ENCODE measurements around the gene COPZ1. TPM values are rescaled to one million over a fixed set of nuclear protein-coding genes. Genes with fewer than 3 reads are reported as not detected.
"Not testable (repeated sequence)": the region's sequence is repeated elsewhere in the genome, so short reads cannot be mapped to it uniquely, and the experiment has no call there.

The COPZ1 gene
- polyA plus RNA-seq, 1 donor, result 193 TPM

DNA sequence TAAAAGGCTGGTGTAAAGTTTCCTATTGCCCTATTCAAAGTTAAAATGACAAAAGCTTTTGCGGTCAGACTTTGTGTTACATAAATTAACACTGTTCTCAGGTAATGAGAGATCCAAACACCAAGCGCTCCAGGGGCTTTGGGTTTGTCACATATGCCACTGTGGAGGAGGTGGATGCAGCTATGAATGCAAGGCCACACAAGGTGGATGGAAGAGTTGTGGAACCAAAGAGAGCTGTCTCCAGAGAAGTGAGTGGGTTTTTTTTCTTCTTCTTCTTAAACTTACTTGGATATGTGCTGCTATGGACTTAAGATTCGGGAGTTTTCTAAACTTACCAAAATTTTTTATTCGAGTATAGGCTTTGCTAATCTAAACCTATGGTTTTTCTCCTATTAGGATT is 43.2 kb upstream of the COPZ1 start:
- not testable (repeated sequence) for H3K27me3 ChIP-seq (ENCODE audit: control insufficient read depth, insufficient read depth, low read length); DNase-seq; H3K9me3 ChIP-seq (ENCODE audit: control insufficient read depth, low read depth, low read length)
- peak overlapping the region; percentile 88 for H3K27ac ChIP-seq (ENCODE audit: low read length)
- H3K36me3 ChIP-seq (ENCODE audit: control insufficient read depth, insufficient read depth, low read length), result peaks cover 46% of the 10 kb centered on the region
- peaks cover 24% of the 10 kb centered on the region for H3K4me1 ChIP-seq (ENCODE audit: control insufficient read depth, insufficient read depth, low read length)
- whole genome bisulfite sequencing (ENCODE audit: insufficient coverage, low lambda C conversion rate), result 6% methylated on average over 2 of the region's 4 CpGs
- peak overlapping the region; percentile 88 for H3K4me3 ChIP-seq (ENCODE audit: low read length)

DNA sequence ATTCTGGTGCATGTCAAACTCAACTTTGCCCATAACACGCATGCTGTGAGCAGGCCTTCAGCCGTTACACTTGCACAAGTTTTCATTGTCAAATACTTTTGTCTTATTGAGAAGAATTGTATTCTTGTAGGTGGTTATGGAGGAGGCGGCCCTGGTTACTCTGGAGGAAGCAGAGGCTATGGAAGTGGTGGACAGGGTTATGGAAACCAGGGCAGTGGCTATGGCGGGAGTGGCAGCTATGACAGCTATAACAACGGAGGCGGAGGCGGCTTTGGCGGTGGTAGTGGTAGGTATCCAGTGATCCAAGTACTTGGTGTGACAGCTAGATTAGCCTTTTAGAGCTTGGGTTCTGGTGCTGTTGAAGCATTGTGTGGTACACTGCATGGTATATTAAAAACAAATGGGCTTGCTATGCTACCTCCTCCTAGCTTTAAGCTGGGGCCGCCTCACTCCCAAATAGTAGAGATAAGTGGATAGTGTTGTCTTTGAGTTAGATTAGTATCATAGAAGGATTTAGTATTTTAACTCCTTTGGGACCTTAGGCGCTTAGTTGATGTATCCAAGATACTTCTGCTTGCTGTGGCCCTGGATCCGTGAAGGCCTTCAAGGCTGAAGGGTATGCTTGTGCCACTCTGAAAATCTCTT is 41.9 kb upstream of the COPZ1 start:
- Histone ChIP-seq H3K9me3 (ENCODE audit: control insufficient read depth, low read depth, low read length) (no peaks in the 10 kb centered on the region), H3K27ac (ENCODE audit: low read length) (no peak overlapping the region), H3K4me1 (ENCODE audit: control insufficient read depth, insufficient read depth, low read length) (peaks cover 28% of the 10 kb centered on the region), H3K27me3 (ENCODE audit: control insufficient read depth, insufficient read depth, low read length) (no peaks in the 10 kb centered on the region), H3K36me3 (ENCODE audit: control insufficient read depth, insufficient read depth, low read length) (peaks cover 60% of the 10 kb centered on the region), H3K4me3 (ENCODE audit: low read length) (peak overlapping the region; percentile 88)
- no peak for DNase-seq
- WGBS (ENCODE audit: insufficient coverage, low lambda C conversion rate), result 0% methylated on average over 1 of the region's 11 CpGs

DNA sequence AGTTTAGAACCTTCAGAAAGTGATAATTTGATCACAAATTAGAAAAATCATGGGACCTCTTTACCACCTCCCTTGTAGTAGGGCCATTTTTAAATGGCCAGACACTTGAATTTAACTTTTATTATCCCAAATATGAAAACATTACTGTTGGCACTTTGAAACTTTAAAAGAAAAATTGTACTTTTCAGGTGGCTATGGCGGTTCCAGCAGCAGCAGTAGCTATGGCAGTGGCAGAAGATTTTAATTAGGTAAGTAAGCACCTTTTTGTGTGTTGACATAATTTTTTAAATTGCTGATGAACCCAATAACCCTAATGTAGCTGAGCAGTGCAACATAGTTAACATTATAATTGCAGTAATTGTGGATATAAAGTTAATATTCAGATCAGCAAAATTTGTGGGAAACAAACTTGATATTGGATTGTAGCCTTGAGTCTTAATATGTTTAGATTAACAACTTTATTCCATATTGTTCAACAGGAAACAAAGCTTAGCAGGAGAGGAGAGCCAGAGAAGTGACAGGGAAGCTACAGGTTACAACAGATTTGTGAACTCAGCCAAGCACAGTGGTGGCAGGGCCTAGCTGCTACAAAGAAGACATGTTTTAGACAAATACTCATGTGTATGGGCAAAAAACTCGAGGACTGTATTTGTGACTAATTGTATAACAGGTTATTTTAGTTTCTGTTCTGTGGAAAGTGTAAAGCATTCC is 40.7 kb upstream of the COPZ1 start:
- Histone ChIP-seq H3K27ac (ENCODE audit: low read length) (peak overlapping the region; percentile 11), H3K4me3 (ENCODE audit: low read length) (peak overlapping the region; percentile 88), H3K4me1 (ENCODE audit: control insufficient read depth, insufficient read depth, low read length) (peaks cover 31% of the 10 kb centered on the region), H3K36me3 (ENCODE audit: control insufficient read depth, insufficient read depth, low read length) (peaks cover 62% of the 10 kb centered on the region)
- not testable (repeated sequence) for DNase-seq; H3K9me3 ChIP-seq (ENCODE audit: control insufficient read depth, low read depth, low read length); H3K27me3 ChIP-seq (ENCODE audit: control insufficient read depth, insufficient read depth, low read length)
- no CpG with 5 or more reads among the region's 2 CpGs for WGBS (ENCODE audit: insufficient coverage, low lambda C conversion rate)

DNA sequence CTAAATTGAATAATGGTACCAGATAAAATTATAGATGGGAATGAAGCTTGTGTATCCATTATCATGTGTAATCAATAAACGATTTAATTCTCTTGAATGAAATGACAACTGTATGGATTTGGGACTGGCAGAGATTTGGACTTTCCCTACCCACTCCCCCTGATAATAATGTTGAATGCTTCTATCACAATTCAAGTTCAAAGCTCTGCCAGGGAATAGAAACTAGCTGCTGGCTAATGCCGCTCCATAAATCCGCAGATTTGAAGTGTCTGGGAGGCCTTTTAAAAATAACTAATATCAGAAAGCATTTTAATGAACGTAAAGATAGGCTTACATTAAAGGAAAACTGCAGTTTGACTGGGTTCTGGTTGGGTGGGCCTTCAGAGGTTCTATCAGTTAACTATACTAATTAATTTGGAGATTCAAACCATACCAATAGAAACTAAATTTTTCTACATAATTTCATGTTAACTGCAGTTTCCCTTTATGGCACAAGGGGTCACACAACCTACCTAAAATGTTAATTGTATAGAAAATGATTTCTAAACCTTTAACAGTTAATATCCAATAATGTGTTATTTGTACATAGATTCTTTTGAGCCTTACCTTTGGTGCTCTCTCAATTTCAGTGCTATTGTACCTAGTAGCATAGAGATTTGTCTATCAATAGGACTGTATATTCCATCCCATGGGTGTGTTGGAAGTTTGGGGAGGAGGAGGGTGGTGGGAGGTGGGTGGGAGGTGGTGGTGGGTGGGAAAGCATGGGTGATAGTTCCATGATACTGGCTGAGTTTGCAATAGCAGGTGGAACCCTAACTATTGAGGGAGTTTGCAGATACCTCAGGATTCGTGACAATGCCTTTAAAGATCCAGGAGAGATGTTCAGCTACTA is 39.5 kb upstream of the COPZ1 start:
- no peaks in the 10 kb centered on the region for H3K9me3 ChIP-seq (ENCODE audit: control insufficient read depth, low read depth, low read length)
- peaks cover 62% of the 10 kb centered on the region for H3K36me3 ChIP-seq (ENCODE audit: control insufficient read depth, insufficient read depth, low read length)
- no peaks in the 10 kb centered on the region for H3K27me3 ChIP-seq (ENCODE audit: control insufficient read depth, insufficient read depth, low read length)
- peaks cover 31% of the 10 kb centered on the region for H3K4me1 ChIP-seq (ENCODE audit: control insufficient read depth, insufficient read depth, low read length)
- H3K4me3 ChIP-seq (ENCODE audit: low read length), result peak overlapping the region; percentile 17
- DNase-seq, result no peak
- H3K27ac ChIP-seq (ENCODE audit: low read length), result peak overlapping the region; percentile 51
- 31% methylated on average over 4 of the region's 5 CpGs for WGBS (ENCODE audit: insufficient coverage, low lambda C conversion rate)

DNA sequence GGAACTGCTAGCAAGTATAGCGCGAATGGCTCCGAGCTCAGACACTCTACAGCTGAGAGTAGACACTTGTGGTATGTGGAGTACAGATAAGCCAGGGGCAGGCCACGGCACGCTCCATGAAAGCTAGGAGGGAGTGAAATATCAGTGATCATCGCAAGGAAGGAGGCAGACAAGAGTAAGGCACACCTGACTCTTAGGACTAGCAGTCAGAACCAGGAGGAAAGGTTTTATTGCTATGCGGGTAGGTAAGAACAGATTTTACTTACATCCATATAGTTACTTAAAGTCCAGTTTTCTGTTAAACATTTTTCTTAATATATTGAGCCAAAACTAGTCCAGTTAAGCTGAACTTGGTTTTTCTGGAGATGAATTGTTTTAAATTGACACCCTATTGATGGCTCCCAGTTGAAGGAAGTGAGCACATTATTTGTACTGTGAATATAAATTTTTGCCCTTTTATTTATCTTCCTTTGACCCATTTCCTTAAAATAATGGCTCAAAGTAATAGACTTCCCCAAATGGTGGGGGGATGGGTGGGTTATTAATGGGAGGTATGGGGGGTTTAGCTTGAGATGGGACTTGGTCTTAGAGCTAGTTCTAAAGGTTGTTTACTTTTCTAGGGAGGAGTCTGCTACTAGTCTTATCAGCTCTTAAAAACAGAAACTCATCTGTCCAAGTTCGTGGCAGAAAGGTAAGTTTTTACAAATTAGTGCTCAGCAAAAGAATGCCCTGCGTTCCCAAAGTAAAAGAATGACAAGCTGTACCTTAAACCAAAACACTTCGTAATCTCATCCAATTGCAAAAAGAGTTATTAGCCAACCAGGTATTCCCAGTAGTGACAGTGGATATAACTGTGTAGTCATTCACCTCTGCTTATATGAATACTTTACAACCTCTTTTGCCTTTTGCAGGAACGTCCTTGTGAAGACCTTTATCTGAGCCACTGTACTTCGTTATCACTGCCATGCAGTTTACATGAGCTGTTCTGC is 38.6 kb upstream of the COPZ1 start:
- Histone ChIP-seq H3K27me3 (ENCODE audit: control insufficient read depth, insufficient read depth, low read length) (no peaks in the 10 kb centered on the region), H3K9me3 (ENCODE audit: control insufficient read depth, low read depth, low read length) (no peaks in the 10 kb centered on the region), H3K36me3 (ENCODE audit: control insufficient read depth, insufficient read depth, low read length) (peaks cover 60% of the 10 kb centered on the region), H3K4me3 (ENCODE audit: low read length) (no peak overlapping the region), H3K4me1 (ENCODE audit: control insufficient read depth, insufficient read depth, low read length) (peaks cover 31% of the 10 kb centered on the region), H3K27ac (ENCODE audit: low read length) (peak overlapping the region; percentile 51)
- WGBS (ENCODE audit: insufficient coverage, low lambda C conversion rate), result 10% methylated on average over 3 of the region's 12 CpGs
- peak; percentile 29 to 64 for DNase-seq

DNA sequence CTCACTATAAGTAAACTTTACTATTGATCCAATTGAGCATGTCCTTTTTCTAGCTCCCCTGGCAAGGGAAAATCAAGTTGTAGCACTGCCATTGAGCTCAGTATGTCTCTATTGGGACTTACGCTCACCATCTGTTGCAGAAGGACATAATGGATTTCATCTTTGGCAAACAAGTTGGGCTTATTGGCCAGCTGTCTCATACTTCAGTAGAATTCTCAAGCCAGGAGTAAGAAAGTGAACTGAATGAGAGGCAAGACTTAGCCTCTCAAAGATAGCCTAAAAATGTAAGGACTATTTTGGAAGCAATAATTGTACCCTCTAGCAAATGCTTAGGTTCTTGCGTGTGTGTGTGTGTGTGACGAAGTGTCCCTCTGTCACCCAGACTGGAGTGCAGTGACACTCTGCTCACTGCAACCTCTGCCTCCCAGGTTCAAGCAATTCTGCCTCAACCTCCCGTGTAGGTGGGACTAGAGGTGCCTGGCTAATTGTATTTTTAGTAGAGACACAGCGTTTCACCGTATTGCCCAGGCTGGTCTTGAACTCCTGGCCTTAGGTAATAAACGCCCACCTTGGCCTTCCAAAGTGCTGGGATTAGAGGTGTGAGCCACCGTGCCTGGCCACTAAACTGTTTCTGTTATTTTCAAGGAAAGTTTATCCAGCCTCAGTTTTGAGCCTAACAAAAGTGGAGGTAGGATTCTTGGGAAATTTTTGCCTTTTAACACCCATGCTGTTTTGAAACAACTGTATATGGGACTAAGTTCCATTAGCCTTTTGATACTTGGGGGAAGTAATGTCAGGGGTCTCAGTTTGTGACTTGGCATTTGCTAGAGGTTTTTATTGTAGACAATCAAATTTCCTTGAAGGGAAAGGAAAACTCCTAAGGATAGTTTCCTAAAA is 37.4 kb upstream of the COPZ1 start:
- no CpG with 5 or more reads among the region's 8 CpGs for WGBS (ENCODE audit: insufficient coverage, low lambda C conversion rate)
- Histone ChIP-seq H3K4me3 (ENCODE audit: low read length) (no peak overlapping the region), H3K27ac (ENCODE audit: low read length) (peak overlapping the region; percentile 51), H3K36me3 (ENCODE audit: control insufficient read depth, insufficient read depth, low read length) (peaks cover 49% of the 10 kb centered on the region), H3K9me3 (ENCODE audit: control insufficient read depth, low read depth, low read length) (no peaks in the 10 kb centered on the region), H3K4me1 (ENCODE audit: control insufficient read depth, insufficient read depth, low read length) (peaks cover 31% of the 10 kb centered on the region), H3K27me3 (ENCODE audit: control insufficient read depth, insufficient read depth, low read length) (no peaks in the 10 kb centered on the region)
- peak in 1 of 2 donors; percentile 20 for DNase-seq

DNA sequence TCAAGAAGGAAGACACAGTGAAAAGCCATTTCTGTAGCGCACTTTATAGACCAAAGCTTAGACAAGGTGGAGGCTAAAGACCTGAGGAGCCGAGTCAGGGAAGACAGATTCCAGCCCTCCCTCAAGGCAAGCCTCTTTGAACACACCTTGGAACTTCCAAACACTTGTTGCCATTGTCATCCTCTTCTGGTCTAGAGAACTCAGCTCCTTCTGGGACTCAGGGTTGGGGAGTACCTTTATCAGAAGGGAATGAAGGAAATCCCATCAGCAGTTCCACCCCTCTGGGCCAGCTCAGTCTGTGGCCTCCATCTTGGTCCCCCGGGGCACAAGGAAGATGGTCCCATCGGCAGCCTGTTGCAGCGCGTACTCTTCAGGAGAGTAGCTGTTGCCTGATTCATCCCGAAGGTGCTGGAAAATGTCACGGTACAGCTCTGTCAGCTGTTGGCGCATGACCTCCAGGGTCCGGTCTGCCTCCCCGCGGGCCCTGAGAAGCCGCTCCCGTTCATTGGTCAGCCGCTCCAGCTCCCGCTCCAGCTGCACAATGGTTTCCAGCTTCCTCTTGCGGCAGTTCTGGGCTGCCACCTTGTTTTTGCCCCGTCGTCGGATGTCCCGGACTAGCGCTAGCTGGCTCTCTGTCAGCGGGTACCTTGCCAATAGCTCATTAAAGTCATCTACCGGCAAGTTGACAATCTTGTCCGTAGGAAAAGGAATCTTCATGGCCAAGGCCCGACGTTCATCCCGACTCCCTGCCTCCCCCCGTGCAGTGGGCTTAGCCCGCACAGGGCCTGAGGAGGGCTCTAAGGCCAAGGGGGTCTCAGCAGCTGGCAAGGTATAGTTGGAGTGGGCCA is 32.6 kb upstream of the COPZ1 start:
- DNase-seq, result no peak
- Histone ChIP-seq H3K4me1 (ENCODE audit: control insufficient read depth, insufficient read depth, low read length) (peaks cover 41% of the 10 kb centered on the region), H3K36me3 (ENCODE audit: control insufficient read depth, insufficient read depth, low read length) (peaks cover 10% of the 10 kb centered on the region), H3K27ac (ENCODE audit: low read length) (no peak overlapping the region), H3K9me3 (ENCODE audit: control insufficient read depth, low read depth, low read length) (no peaks in the 10 kb centered on the region), H3K27me3 (ENCODE audit: control insufficient read depth, insufficient read depth, low read length) (no peaks in the 10 kb centered on the region), H3K4me3 (ENCODE audit: low read length) (no peak overlapping the region)
- no CpG with 5 or more reads among the region's 30 CpGs for WGBS (ENCODE audit: insufficient coverage, low lambda C conversion rate)

DNA sequence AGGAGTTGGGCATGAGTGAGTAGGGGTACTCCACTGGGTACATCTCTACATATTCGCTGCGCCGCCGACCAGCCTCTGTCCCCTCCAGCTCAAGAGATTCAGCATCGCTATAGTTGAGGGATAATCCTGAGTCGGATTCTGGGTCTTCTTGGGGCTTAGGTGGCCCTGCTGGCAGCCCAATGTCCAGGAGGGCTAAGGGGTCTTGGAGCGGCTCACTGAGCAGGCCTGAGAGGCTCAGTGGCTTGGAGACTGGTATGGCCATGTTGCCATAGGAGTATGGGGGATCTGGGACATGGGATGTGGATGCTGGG is 32.0 kb upstream of the COPZ1 start:
- H3K27ac ChIP-seq (ENCODE audit: low read length), result no peak overlapping the region
- H3K9me3 ChIP-seq (ENCODE audit: control insufficient read depth, low read depth, low read length), result no peaks in the 10 kb centered on the region
- DNase-seq, result no peak
- no peaks in the 10 kb centered on the region for H3K27me3 ChIP-seq (ENCODE audit: control insufficient read depth, insufficient read depth, low read length)
- WGBS (ENCODE audit: insufficient coverage, low lambda C conversion rate), result no CpG with 5 or more reads among the region's 7 CpGs
- peaks cover 4% of the 10 kb centered on the region for H3K36me3 ChIP-seq (ENCODE audit: control insufficient read depth, insufficient read depth, low read length)
- peaks cover 35% of the 10 kb centered on the region for H3K4me1 ChIP-seq (ENCODE audit: control insufficient read depth, insufficient read depth, low read length)
- H3K4me3 ChIP-seq (ENCODE audit: low read length), result no peak overlapping the region
